NB4 (cell line): Measurements from ENCODE around the gene CEP290.

Source experiments
- CTCF ChIP-seq: IDR thresholded peaks from one replicate; pipeline ENCODE4 v1.5.1; 2012; ENCODE audit warnings: low read depth, low read length
- MYC ChIP-seq: IDR thresholded peaks from 2 replicates; pipeline ENCODE4 v1.6.1; 2011; ENCODE audit warnings: low read depth, low read length

DNA sequence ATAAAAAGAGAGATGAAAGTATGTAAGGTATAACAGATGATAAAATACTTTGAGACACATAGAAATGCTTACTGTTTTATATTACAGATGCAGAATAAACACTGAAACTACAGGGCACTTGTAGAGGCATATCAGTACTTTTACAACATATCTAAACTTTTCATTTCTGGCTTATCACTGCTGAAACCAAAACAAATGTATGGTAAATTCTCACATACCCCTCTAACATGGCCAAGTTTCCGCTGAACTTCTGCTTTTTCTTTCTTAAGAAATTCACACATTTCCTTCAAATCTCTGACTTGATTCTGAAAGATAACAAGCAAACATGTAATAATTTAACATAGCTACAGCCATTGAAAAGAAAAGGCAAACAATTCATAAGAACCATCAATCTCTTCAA, 79.4 kb downstream of the CEP290 start:
- no peak for TF ChIP-seq MYC
- no peak for TF ChIP-seq CTCF
